OCI-LY7 (cell line): ENCODE data around the gene ARFGAP3.

ENCODE experiments used
- EZH2phosphoT487 ChIP-seq: fragments of 200-600 bp; sonication (generic); IDR thresholded peaks from 2 replicates; pipeline ENCODE4 v1.6.1; 2018; ENCODE audit warnings: low read depth, borderline replicate concordance, mild to moderate bottlenecking, mixed run types, antibody characterized with exemption, low read length, moderate library complexity, mixed read lengths
- TF ChIP-seq, protein P1 (sequence below): fragments of 200-600 bp; sonication (generic); conservative IDR thresholded peaks from 2 replicates; pipeline ENCODE4 v1.5.1; 2014; ENCODE audit warnings: mild to moderate bottlenecking, antibody characterized with exemption, low read length, moderate library complexity, mixed read lengths

DNA sequence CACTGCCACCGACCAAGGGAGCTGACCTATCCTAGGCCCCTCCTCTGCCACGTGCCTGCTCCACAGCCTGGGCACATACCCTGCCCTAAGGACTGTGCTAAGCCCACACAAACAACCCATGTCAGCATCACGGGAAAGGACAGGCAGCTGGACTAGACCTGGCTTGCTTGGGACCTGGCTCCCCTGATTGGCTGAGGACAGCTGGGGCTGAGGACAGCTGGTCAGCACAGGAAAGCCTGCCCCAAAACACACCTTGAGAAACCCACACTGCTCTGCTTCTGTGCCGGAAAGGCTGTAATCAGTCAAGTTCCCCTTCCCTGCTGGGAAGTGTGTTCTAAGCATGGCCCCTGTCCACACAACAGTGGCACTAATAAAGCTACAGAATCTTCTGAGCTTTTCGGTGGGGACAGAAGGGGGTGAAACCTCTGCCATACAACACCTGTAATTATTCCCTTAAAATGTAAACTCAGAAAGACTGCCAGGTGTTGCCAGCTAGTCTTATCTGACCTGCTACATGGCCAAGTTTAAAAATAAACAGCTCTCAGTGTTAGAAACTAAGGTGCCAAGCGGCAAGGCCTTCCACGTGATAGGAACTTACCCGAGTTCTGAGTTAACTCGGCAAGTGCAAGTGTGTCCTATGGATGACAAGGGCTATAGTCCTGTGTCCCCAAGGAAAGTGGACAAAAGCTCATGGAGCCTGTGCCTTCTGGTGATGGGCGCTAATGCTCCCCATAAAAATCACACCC, 35.7 kb upstream of the ARFGAP3 start:
- TF ChIP-seq, protein P1, sequence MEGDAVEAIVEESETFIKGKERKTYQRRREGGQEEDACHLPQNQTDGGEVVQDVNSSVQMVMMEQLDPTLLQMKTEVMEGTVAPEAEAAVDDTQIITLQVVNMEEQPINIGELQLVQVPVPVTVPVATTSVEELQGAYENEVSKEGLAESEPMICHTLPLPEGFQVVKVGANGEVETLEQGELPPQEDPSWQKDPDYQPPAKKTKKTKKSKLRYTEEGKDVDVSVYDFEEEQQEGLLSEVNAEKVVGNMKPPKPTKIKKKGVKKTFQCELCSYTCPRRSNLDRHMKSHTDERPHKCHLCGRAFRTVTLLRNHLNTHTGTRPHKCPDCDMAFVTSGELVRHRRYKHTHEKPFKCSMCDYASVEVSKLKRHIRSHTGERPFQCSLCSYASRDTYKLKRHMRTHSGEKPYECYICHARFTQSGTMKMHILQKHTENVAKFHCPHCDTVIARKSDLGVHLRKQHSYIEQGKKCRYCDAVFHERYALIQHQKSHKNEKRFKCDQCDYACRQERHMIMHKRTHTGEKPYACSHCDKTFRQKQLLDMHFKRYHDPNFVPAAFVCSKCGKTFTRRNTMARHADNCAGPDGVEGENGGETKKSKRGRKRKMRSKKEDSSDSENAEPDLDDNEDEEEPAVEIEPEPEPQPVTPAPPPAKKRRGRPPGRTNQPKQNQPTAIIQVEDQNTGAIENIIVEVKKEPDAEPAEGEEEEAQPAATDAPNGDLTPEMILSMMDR: no peak
- no peak for TF ChIP-seq EZH2phosphoT487
